Esophagus muscularis mucosa (tissue), 4 donors: ENCODE data around the gene PNMA6F.

ENCODE experiments used
- EP300 ChIP-seq: sonication (generic); formaldehyde crosslinking; IDR thresholded peaks from one replicate; pipeline ENCODE4 v1.6.1; 2017; ENCODE audit warnings: antibody characterized with exemption
- POLR2A ChIP-seq: fragments of 450-650 bp; IDR thresholded peaks from one replicate; pipeline ENCODE4 v1.6.1; 2017; ENCODE audit warnings: antibody characterized with exemption, moderate library complexity, mild to moderate bottlenecking, low read depth
- TF ChIP-seq, protein P1 (sequence below), 3 experiments: fragments of 200-600 bp in 2 of 3; fragments of 450-650 bp in 1 of 3; sonication (generic) in 2 of 3; IDR thresholded peaks; one replicate each; pipeline ENCODE4 v1.5.1; 2017 to 2019; ENCODE audit warnings: antibody characterized with exemption in 3 of 3, mild to moderate bottlenecking in 2 of 3, moderate library complexity in 1 of 3

GRCh38 chrX:153305972-153306371 lies 15.6 kb downstream of the PNMA6F start:
- TF ChIP-seq, protein P1, sequence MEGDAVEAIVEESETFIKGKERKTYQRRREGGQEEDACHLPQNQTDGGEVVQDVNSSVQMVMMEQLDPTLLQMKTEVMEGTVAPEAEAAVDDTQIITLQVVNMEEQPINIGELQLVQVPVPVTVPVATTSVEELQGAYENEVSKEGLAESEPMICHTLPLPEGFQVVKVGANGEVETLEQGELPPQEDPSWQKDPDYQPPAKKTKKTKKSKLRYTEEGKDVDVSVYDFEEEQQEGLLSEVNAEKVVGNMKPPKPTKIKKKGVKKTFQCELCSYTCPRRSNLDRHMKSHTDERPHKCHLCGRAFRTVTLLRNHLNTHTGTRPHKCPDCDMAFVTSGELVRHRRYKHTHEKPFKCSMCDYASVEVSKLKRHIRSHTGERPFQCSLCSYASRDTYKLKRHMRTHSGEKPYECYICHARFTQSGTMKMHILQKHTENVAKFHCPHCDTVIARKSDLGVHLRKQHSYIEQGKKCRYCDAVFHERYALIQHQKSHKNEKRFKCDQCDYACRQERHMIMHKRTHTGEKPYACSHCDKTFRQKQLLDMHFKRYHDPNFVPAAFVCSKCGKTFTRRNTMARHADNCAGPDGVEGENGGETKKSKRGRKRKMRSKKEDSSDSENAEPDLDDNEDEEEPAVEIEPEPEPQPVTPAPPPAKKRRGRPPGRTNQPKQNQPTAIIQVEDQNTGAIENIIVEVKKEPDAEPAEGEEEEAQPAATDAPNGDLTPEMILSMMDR (IDR thresholded peaks at IDR 0.05): no peak
- TF ChIP-seq POLR2A (no peak), EP300 (no peak)
